HuH-7 (cell line): Measurements from ENCODE around the gene RLF.

Source experiments
- DNase-seq: peaks from one replicate; pipeline ENCODE4 v3.0.0; 2011; ENCODE audit warnings: low spot score

RLF gene

DNA sequence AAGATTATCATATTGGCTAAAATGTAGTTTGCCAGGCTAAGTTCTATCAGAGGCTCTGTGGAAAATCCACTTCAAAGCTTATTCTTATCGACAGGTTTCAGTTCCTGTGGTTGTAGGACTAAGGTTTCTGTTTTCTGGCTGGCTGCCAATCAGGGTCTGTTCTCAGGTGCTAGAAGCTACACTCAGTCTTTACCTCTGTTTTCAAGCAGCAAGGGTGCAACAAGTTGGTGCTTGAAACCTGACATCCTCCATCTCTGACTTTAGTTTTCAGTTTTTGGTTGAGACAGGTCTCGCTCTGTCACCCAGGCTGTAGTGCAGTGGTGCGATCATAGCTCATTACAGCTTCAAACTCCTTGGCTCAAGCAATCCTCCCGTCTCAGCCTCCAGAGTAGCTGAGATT is 71.3 kb downstream of the RLF start:
- DNase-seq = no peak

DNA sequence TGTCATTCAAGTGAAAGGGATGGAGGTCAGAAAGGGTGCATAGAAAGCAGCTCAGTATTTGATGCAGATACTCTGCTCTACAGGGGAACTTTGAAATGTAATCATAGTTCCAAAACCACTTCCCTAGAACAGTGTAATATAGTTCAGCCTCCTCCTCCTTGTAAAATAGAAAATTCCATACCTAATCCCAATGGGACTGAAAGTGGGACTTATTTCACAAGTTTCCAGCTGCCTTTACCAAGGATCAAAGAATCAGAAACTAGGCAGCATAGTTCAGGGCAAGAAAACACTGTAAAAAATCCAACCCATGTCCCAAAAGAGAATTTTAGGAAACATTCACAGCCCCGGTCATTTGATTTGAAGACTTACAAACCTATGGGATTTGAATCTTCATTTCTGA is 78.4 kb downstream of the RLF start:
- no peak for DNase-seq

DNA sequence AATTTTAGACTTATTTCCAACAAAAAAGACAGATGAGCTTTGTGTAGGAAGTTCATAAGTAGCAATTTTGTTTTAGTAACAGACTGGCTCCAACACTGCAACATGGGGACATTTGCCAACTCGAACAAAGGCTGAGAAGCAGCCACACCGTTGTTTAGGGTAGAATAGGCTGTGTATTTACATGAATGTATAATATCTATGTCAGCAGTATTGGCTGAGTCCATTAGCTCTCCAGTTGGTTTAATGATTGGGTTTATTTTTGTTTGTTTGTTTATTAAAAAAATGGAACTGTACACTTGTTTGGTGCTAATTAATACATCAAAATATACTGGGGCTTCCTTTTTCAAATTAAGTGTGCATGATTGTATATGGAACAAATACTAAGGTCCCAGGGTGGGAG is 79.2 kb downstream of the RLF start:
- DNase-seq = no peak

DNA sequence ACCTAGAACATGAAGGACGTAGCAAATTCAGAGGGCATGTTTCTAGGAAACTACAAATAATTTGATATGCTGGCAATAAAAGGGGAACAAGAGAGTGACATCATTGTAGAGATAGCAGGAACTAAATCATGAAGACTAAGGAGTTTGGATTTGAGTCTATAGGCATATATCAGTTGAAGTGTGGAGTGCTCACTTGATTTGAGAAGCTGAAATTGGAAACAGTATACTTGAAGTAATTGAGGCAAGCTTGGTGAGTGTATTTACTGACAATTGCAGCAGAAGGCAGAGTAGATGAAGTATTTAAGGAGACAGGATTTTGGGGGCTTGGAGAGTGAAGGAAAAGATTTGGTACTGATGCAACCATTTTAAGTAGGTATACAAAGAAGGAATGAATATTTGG is 80.2 kb downstream of the RLF start:
- no peak for DNase-seq

DNA sequence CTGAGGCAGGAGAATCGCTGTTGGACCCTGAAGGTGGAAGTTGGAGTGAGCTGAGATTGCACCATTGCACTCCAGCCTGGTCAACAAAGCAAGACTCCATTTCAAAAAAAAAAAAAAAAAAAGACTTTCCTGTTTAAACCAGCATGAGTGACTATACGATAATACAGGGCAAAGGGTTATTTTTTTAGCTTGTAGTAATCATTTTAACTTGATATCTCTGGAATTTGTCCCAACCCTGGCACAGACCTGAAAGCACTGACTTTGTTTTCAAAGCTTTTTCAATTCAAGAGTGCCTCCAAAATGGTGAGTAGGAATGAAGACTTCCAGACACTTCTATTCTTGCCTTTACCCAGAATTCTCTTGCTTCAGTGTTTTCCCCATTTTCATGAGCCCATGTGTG is 82.2 kb downstream of the RLF start:
- DNase-seq = no peak

DNA sequence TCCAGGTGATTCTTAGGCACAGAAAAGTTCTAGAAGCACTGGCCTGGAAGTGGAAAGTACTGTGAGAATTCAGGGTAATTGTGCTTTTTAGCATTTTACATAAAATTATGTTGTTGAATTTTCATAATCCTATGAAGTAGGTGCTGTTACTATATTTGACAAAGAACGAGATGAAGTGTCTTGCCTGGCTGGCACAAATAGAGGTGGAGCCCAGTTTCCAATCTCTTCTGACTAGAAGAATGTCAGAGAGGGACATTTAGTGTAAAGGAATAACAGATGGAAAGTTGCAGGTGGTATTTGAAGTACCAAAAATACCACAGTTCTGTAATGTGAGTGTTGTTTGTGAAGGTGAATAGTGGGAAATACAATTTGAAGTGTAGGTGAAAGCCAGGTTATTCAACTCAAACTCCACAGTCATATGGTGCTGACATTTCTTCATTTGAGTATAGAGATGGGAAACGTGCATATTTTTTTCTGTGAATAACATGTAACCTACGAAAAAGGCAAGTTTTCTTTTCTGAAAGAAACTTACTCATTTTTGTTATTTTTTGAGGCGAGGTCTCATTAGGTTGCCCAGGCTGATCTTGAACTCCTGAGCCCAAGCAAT is 83.1 kb downstream of the RLF start:
- no peak for DNase-seq

DNA sequence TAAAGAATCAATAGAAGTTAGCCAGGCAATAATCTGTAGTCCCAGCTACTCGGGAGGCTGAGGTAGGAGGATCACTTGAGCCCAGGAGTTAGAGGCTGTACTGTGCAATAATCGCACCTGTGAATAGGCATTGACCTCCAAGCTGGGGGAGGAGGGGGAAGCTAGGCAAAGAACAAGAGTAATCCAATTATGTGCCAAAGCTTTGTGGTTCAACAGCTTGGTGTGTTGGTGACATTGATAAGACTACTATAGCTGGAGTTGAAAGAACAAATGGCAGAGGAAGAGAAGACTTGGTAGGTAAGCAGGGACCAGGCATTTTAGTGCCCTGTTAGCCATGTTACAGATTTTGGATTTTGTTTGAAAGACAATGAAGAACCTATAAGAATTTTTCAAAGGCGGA is 84.5 kb downstream of the RLF start:
- DNase-seq = no peak

DNA sequence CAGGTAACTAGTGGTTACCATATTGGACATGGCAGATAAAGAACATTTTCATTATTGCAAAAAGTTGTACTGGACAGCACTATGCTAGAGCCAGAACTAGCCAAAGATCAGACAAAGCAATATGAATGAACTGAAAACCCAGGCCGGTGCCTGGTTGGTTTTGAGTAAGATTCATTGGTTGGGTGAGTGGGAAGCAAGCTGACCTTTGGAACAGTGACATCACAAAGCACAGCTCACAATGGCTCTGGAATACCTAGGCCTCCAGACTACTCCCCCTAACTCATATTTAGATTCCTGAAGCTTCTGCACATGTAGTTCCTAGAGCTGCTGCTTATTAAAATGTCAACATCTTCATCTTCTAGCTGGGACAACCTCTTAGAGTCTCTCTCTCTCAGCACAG is 86.5 kb downstream of the RLF start, which contains the start of gene TMCO2:
Gene TMCO2, plus strand, starts transcription at position 283 of the 400 bp plus-strand sequence. Its CDS starts 57 bp downstream, at position 340.
- peak; percentile 65 for DNase-seq

DNA sequence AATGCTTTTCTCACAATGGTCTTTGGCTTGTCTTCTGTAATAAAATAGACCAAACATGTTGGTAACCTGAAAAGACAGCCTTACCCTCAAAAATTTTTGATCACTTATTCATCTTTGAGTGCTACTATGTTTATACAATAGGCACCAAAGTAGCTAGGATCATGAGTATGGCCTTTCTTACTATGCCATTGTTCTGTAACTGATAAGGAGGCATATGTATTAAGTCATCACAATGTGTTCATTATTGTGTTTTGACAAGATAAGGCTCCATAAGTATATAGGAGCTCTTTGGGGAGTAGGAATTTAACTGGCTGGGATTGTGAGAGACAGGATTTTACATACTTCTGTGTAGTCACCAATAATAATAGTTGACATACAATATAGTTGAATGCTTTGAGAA is 87.2 kb downstream of the RLF start:
- DNase-seq = no peak

DNA sequence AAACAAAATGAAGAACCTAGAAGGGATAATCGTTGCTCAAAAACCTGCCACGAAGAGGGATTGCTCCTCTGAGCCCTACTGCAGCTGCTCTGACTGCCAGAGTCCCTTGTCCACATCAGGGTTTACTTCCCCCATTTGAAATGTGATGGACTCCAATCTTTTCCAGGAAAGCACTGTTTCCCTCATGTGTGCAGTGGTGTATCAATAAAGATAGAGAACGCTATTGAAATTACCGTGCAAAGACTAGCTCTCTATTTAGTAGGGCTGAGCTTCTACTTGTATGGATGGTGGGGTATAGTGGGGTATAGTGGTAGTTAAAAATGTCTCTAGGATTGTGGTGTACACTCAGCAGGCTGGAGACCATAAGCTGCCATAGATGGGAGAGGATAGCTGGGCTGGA is 90.3 kb downstream of the RLF start:
- DNase-seq = no peak

DNA sequence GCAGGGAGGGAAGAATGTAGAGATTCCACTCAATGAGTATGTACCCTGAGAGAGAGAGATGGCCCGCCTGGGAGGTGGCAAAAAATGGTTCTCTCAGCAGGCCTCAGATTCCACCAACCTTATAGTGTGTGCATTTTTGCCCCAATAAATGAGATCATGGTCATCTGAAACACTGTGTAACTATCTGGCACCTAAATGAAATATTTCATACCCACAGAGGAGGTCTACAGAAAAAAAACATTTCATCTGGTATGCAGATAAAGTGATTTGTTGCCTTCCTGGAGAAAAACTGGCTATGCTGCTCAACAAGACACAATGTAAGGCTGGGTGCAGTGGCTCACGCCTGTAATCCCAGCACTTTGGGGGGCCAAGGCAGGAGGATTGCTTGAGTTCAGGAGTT is 91.4 kb downstream of the RLF start:
- no peak for DNase-seq

DNA sequence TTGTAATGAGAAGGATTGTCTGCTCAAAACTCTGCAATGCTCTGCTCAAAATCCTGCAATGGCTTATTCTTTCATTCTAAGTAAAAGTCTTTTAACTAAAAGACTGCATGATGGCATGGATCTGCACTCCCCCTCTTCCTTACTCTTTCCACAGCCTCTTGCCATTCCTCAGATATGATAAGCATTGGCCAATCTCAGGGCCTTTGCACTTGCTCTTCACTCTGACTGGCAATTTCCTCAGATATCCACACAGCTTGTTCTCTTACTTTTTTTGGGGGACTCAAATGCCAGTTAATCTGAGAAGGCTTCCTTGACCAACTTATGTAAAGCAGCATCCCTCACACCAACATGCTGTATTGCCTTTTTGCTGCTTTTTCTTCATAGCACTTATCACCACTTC is 94.0 kb downstream of the RLF start:
- no peak for DNase-seq

DNA sequence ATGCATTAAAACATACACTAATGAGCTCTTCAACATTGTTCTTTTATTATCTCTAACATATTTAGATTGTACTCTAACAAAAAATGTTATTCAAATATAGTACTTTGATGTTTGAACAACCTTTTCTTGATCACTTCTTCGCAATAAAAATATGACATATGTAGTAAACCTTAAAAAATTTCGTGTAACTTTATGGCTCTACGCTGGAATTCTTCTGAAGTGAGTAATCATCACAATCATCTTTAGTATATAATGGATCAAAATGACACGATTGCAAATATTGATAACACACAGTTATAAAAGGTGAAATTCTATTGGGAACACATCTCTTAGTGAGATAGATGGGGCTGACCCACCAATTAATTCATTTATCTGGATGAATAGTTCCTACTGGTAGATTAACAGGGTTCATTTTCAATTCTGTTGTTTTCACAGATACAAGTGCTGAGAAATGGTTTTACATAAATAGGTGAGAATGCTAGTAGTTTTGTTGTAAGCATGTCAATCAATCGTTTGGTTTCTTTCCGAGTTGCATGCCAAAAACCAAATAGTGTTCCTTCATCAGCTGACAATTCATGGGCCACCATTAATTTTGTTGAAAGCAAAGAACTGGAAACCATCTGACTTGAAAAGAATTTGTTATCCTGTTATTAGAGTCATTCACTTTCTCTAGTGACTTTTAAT is 95.4 kb downstream of the RLF start:
- no peak for DNase-seq

DNA sequence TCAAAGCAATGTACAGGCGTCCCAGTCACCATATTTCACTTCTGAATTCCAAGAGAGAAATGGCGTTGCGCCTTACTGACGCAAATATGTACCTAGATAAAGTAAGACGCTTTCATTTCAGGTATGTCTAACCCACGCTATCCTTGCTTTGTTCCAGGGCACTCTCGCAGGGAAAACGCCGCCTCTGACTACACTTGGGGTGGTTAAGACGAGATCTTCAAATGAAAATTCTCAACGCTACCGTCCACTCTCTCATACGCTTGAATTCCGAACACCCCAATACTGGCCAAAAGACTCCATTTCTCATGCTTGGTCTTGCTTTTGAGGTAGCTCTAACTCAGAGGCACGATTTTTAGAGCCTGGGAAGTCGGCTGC is 96.1 kb downstream of the RLF start:
- DNase-seq = no peak

DNA sequence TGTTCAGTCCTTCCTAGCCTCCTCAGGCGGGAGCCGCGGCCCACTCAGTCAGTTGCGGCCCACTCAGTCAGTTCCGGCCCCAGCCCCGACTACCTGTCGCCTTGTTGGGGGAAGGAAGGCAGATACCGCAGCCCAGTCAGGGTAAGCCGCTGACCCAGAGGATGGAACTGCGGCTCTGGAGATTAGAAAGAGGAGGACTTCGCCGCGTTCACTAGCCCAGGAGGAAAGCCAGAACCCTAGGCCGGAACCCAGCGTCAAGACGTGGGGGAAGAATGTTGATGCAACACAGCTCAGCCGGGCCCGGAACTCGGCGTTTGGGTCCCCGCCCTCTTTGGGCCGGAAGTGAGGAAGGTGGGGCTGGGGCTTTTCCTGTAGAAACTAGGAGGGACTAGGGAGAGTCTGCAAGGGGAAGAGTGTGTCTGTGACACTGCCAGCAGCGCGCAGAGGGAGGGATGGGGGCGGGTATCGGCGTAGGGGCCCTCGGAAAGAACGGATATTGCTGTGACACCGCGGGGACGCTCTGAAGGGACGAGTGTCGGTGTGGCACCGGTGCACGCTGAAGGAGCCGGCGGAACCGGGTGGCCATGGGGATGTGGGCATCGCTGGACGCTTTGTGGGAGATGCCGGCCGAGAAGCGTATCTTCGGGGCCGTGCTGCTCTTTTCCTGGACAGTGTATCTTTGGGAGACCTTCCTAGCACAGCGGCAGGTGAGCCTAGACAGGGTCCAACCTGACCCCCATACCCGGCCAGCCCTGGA is 96.7 kb downstream of the RLF start, which contains the start of gene ZMPSTE24:
Gene ZMPSTE24, plus strand, starts transcription at position 549 of the 757 bp plus-strand sequence. Its CDS starts 36 bp downstream, at position 585.
- peak; percentile 84 for DNase-seq

DNA sequence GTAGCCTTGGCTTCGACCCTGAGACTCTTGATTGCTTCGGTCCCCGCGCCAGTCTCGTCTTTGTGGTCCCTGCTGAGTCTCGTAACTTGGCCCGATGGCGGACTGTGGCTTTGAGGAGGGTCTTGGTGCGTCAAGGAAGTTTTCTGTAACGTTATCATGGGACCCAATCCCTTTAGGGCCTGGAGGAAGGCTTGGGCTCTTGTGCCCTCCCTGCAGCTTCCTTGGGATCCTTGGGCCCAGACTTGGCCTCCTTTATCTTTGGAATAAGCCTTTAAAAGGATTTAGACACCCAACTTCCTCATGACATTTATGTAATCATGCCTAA is 97.2 kb downstream of the RLF start:
- DNase-seq = no peak

DNA sequence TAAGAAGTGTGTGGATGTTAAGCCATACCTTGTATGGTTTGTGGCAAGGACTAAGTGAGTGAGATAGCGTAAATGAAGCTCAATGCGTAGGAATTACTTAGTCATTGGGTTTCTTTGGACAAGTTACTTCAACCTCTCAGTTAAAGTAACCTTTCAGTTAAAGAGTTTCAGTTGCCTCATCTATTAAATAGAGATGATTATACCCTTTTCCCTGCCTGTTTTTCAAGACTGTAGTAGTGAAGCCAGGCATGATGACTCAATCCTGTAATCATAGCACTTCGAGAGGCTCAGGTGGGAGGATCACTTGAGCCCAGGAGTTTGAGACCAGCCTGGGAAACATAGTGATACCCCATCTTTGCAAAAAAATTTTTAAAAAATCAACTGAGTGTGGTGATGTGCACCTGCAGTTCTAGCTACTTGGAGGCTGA is 103.2 kb downstream of the RLF start:
- no peak for DNase-seq

DNA sequence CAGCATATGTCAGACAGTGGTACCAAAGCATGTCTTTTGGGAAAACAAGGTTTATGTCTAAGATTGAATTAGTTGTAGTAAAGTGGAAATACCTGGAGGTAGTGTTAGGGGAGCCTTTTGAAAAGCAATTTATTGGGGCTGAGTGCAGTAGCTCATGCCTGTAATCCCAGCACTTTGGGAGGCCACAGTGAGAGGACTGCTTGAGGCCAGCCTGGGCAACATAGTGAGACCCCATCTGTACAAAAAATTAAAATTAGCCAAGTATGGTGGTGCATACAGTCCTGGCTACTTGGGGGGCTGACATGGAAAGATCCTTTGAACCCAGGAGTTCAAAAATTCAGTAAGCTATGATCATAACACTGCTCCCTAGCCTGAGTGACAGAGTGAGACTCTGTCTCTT is 104.1 kb downstream of the RLF start:
- no peak for DNase-seq

DNA sequence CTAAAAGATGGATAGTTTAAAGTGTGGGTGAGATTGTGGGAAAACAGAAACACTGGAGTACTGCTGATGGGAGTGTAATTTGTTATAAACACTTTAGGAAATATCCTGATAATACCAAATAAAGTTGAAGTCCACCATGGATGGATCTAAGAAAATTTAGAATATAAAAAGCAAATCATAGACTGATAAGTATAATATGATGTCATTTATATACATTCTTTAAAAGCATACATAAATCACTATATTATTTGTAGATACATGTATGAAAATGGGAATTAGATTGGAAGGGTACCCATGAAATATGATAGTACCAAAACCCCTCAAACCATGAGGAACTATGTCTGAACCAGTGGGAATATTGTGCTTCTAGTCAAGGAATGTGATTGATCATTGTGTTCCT is 104.7 kb downstream of the RLF start:
- DNase-seq = no peak

DNA sequence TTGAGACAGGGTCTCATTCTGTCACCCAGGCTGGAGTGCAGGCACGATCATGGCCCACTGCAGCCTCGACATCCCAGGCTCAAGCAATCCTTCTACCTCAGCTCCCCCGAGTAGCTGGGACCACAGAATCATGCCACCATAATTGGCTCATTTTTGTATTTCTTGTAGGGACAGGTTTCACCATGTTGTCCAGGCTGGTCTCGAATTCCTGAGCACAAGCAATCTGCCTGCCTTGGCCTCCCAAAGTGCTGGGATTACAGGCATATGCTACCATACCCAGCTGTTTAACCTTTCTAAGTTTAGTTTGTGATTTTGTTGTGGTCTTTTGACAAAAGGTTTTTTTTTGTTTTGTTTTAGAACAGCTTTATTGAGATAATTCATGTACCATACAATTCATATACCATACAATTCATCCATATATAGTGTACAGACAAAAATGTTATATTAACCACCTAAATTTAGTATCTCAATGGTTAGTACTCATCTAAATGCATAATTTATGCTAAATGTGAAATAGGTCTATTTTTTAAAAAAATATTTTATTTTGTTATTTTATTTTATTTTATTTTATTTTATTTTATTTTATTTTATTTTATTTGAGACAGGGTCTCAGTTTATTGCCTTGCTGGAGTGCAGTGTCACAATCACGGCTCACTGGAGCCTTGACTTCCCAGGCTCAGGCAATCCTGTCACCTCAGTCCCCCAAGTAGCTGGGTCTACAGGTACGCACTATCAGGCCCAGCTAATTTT is 105.8 kb downstream of the RLF start:
- DNase-seq = no peak

DNA sequence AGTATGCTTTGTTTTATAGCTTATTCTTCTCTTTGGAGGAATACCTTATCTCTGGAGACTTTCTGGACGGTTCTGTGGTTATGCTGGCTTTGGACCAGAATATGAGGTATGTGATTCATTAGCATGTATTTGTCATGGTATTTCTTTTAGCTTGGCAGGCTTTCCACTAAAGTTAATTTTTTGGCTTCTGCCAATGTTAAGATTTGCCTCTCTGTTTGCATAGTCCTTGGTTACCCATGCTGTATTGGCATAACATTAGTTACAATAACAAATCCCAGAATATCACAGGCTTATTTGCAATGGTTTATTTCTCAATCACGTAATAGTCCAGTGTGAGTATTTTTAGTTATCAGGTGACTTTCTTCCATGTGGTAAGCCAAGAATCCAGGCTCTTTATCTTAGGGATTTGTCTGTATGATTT is 106.6 kb downstream of the RLF start:
- no peak for DNase-seq

DNA sequence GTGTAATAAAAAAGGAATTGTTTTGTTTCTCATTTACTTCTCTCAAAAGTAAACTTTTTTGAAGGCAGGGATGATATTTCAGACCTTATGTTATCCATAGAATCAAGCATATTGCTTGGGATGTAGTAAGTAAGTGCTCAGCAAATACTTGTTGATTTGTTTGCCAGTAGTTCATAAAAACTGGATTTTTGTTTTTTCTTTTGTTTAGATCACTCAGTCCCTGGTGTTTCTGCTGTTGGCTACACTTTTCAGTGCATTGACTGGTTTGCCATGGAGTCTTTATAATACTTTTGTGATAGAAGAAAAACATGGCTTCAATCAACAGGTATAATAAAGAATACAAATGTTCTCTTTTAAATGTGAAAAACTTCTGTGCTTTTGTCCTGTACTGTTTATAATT is 107.0 kb downstream of the RLF start:
- DNase-seq = no peak
